LoVo (cell line): ENCODE data around the gene BCL2L14.
"Not testable (repeated sequence)": the region's sequence is repeated elsewhere in the genome, so short reads cannot be mapped to it uniquely, and the experiment has no call there.

Source experiments
- DNase-seq: peaks from one replicate; pipeline ENCODE4 v3.0.0-alpha.2; 2016; ENCODE audit warnings: low spot score

BCL2L14 gene

DNA sequence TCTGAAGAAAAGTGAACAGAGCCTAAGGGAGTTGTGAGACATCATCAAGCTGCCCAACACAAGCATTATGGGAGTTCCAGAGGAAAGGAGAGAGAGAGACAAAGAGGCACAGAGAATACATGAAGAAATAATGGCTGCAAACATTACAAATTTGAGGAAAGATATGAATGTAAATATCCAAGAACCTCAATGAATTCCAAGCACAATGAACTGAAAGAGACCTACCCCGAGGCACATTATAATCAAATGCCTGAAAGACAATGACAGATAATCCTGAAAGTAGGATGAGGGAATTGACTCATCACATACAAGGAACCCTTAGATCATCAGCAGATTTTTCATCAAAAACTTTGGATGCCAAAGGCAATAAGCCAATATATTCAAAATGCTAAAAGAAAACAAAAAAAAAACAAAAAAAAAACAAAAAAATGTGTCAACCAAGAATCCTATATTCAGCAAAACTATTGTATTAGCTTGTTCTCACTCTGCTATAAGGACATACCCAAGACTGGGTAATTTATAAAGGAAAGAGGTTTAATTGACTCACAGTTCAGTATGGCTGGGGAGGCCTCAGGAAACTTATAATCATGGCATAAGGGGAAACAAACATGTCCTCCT is 37.8 kb downstream of the BCL2L14 start:
- no peak for DNase-seq

DNA sequence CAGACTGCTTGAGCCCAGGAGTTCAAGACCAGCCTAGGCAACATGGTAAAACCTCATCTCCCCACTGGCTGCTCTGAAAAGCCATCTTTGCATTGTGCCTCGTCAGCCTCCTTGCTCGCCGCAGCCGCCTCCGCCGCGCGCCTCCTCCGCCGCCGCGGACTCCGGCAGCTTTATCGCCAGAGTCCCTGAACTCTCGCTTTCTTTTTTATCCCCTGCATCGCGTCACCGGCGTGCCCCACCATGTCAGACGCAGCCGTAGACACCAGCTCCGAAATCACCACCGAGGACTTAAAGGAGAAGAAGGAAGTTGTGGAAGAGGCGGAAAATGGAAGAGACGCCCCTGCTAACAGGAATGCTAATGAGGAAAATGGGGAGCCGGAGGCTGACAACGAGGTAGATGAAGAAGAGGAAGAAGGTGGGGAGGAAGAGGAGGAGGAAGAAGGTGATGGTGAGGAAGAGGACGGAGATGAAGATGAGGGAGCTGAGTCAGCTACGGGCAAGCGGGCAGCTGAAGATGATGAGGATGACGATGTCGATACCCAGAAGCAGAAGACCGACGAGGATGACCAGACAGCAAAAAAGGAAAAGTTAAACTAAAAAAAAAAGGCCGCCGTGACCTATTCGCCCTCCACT is 40.3 kb downstream of the BCL2L14 start:
- DNase-seq, result not testable (repeated sequence)

DNA sequence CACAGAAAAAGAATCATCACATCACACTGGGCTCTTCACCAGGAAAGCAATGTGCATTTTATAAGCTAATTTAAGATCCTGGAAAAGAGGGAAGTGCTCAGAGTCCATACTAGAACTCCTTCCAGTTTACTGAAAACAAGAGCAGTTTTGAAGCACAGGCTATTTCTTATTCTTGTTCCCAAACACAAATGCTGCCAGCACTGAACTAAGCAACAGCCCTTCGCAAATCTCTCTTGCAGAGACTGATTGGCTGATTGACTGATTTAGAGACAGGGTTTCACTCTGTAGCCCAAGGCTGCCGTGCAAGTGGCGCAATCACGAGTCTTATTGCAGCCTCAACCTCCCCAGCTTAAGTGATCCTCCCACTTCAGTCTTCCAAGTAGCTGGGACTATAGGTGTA is 44.8 kb downstream of the BCL2L14 start:
- DNase-seq, result no peak

DNA sequence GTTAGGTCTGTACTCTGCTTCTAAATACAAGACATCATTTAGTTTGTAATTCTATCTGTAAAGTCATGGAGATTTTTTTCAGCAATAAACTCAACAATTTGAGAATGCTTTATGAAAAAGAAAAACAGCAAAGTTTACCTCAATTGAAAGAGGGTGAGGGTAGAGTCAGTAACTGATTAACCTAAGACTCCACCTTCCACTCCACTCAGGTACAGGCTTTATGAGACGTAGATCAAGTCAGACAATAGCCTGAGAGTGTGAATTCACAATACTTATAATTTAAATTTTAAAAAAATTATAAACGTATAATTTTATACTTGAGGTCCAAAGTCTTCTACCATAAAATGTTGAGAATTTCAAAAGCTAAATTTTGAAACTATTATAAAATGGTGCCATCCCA is 45.9 kb downstream of the BCL2L14 start:
- no peak for DNase-seq

DNA sequence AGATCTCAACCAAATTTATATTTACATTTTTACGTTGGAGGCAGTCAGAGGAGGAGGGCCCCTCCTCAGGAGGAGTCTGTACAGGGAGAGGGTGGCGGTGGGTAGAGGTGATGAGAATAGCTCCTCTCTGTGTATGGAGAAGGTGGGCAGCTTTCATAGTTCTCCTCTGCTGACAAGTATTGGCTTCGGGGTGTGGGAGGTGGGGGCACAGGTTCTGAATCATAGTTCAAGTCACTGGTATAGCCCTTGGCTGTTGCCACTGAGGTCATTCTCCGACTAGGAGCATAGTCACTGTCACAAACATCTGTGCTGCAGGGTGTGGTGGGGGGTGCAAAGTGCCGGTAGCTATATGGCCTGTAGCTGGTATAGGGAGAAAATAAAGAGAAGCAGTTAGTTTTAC is 50.3 kb downstream of the BCL2L14 start:
- no peak for DNase-seq

DNA sequence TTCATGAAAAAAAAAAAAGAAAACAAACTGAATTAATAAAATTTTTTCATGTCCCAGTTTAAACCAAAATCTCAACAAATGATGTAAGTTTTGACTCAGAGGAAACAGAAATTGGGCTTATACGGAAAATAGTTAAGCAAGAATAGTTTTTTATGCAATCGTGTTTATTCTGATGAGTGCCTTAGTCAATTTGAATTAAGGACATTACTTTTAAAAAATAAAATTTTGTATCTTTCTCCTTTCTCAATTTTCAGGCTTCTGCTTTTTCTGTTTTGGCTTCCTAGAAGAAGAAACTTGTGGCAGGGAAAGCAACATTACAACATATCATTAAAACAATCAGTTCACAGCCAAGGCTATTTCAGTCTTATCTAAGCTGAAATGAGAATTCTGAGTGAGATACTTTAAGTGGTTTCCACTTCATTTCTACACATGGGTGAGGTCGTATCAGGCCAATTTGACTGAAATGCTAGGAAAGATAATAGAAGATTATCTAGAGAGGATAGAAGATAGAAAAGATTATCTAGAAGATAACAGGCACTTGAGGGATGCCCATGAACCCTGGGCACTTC is 52.4 kb downstream of the BCL2L14 start:
- DNase-seq, result no peak

DNA sequence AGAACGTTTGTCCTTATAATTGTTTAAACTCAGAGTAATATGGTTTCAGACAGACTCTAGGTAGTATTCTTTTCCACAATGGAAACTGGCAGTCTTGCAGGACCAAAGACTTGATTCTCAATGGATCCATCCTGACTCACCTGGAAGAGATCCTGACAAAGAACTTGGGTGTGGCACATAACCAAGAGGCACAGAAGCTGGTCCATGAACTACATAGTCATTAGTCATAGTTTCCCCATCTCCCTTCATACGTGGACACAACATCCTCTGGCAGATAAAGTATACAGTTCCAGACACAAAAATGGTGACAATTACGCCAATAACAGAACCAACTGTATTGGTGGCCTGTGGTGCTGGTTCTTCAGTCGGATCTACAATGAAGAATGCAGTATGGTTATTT is 55.8 kb downstream of the BCL2L14 start:
- no peak for DNase-seq

DNA sequence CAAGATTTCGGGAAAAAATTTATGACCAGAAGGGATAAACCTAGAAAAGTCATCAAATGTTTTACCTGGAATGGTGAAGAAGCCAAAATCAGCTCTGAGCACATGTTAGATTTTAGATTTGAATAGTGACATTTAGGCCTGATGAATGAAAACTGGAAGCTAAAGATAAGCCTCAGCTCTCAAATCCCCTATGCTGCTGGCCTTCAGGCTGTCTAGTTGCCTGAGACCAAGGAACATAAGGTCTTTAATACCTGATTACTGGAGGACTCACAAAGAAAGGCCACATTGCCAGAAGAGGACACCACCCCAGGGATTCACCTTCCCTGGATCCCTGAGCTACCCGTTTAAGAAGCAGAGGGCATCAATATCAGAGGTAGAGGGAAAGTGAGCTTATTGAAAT is 56.6 kb downstream of the BCL2L14 start:
- DNase-seq, result no peak

DNA sequence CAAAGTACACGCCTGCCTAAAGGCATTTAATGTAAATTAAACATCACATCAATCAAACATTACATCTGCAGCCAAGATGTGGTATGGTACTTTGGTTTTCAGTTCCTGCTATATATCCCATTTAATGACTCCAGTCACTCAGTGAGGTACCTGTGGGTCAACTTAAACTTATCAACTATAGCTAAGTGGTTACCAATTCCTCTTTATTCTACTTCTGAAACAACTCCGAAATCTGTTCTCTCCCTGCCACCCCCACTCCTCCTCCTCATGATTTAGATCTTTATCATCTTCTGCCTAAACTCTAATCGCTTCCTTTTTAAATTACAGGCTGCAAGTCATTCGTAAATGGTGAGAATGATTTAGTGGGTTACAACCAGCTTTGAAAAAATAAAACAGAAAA is 57.9 kb downstream of the BCL2L14 start:
- no peak for DNase-seq

DNA sequence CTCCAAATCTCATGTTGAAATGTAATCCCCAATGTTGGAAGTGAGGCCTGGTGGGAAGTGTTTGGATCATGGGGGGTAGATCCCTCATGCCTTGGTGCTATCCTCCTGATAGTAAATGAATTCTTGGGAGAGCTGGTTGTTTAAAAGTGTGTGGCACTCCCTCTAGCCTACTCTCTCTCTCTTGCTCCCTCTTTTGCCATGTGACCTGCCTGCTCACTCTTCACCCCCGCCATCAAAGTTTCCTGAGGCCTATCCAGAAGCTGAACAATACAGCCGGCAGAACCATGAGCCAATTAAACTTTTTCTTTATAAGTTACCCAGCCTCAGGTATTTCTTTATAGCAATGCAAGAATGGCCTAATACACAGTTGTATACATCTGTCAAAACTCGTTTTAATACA is 62.5 kb downstream of the BCL2L14 start:
- no peak for DNase-seq

DNA sequence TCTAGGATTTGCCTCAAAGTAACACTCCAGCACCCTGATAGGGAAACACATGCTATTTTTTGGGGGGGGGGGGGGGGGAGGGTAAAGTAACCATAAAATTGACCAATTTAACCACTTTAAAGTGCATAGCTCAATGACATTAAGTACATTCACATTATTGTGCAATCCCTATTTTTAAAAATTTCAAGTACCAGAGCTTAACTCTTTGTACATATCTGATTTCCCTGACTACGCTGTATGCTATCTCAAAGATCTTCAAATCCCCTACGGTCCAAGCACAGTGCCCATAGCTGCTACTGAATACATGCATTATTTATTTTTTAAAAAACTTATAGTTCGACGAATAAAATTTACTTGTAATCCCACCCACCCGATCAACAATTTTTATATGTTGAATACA is 63.0 kb downstream of the BCL2L14 start:
- no peak for DNase-seq

DNA sequence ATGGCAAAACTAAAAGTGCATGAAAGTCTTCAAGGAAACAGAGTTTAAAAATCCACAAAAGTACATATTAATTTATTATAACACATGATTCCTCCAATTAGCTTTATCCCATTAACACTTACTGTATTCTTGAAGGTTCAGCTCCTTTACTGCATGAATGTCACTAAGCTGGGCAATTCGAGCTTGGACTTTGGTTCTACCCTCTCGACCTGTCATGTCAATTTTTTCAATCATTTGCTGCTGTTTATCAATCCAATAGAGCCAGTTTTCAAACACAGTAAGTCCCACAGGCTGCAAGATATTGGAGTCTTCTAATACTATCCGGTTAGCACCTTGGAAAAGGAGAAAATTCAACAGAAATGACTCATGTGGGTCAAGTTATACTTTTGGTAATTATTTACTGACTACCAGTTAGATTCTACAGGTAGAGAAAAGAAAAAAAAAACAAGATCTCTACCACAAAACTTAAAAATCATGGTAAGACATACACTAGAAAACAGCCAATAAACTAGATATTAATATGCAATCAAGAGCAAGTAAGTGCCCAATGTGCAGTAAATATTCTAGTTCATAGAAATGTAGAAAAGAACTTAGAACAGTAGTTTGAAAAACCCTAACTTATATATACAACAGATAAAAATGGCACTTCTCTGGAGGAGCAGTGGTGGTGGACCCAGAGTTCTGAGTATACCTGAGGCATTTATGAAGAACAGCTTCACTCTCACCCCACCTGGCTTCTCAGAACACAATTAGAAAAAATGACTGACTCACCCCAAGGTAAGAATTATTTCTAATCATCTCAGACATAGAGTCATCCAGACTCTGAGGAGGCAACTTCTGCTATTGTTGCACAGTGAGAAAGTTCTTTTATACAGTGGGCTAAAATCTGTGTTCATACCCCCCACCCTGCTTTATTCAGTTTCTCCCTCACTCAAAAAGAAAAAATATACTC is 67.7 kb downstream of the BCL2L14 start:
- DNase-seq, result no peak

DNA sequence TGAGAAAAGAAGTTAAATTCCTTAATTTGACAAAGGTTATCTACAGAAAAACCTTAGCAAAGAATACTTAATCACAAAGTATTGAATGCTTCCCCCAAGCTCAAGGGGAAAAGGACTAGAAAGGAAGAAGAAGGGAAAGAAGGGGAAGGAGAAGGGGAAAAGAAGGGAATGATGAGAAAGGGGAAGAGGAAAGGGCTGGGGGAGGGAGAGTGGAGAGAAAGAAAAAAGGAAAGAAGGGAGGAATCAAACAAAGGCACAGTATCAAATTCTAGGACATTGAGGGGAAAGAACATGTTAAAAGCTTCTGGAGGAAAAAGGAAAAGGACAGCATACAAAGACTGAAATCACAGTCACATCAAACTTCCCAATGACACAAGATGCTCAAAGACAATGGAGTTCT is 70.3 kb downstream of the BCL2L14 start:
- no peak for DNase-seq

DNA sequence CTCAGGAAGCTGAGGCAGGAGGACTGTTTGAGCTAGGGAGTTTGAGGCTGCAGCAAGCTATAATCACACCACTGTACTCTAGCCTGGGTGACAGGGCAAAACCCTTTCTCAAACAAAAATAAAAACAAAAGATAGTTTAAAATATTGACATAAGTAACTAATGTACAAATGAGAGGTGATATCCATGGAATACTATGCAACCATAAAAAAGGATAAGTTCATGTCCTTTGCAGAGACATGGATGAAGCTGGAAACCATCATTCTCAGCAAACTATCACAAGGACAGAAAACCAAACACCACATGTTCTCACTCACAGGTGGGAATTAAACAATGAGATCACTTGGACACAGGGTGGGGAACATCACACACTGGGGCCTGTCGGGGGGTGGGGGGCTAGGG is 73.8 kb downstream of the BCL2L14 start:
- not testable (repeated sequence) for DNase-seq

DNA sequence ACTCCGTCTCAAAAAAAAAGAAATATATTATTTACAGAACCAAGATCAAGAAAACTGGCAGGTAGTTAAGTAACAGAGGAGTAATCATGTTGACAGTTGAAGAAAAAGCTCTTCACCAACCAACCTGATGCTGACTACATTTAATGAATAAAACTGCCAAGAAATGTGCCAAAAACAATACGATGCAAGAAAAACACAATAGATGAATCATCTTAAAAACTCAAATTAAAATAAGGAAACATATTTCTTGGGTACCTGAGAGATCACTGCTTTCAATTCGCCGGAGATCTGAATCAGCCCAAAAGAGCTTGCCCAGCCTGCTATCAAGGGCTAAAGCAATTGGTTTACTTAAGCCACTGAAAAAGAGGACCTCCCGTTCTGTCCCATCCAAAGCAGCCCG is 76.4 kb downstream of the BCL2L14 start:
- DNase-seq, result no peak
